HG02981 (cell line): ENCODE data around the gene HSD11B1.
"Not testable (repeated sequence)": the region's sequence is repeated elsewhere in the genome, so short reads cannot be mapped to it uniquely, and the experiment has no call there.

Experiments
- ATAC-seq: cut with Tn5 transposase; IDR thresholded peaks from one replicate; pipeline ENCODE4 v1.9.1; 2021; ENCODE audit warnings: mild to moderate bottlenecking, moderate library complexity; ENCODE audit not compliant: unreplicated experiment

Gene HSD11B1

DNA sequence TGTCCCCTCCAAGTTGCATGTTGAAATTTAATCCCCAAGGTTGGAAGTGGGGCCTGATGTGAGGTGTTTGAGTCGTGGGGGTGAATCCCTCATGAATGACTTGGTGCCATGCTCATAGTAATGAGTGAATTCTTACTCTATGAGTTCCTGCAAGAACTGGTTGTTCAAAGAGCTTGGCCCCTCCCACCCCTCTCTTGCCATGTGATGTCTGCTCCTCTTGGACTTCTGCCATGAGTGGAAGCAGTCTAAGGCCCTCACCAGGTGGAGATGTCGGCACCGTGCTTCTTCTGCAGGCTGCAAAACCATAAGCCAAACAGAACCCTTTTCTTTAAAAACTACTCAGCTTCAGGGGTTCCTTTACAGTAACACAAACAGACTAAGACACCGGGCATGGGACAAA, 15.2 kb upstream of the HSD11B1 start:
- ATAC-seq = no peak

DNA sequence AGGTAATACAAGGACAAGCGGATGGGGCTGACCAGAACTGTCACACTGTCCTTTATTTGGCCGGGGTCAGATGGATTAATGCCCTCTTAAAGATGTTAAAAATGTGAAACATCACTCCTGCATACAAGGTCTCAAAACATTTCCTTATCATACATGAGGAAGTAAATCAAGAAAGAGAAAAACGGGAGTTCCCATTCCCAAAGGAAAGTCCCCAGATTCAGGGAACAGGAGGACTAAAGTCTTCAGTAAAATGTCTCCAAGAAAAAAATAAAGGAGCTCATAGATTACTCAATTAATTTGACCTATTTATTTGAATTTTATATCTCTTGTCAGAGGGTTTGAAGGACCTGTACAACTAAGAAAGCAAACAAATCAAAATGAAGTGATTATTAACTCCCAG, 13.4 kb upstream of the HSD11B1 start:
- ATAC-seq = no peak

DNA sequence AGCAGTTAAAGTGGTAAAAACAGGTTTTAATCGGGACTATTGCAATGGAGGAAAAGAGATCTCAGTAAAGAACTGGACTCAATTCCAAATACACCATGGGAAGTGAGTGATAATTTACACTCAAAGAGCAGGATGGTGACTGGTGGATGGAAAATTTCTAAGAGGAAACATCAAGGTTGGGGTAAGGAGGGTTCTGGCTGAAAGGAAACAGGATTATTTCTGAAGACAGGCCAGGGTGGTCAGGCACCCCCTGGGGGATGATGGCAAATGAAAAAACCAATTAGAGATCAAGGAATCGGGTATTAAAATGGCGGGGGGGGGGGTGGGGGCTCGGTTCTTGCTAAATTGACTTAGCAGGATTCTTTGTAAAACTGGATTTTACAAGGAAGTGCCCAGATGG, 12.3 kb upstream of the HSD11B1 start:
- ATAC-seq = no peak

DNA sequence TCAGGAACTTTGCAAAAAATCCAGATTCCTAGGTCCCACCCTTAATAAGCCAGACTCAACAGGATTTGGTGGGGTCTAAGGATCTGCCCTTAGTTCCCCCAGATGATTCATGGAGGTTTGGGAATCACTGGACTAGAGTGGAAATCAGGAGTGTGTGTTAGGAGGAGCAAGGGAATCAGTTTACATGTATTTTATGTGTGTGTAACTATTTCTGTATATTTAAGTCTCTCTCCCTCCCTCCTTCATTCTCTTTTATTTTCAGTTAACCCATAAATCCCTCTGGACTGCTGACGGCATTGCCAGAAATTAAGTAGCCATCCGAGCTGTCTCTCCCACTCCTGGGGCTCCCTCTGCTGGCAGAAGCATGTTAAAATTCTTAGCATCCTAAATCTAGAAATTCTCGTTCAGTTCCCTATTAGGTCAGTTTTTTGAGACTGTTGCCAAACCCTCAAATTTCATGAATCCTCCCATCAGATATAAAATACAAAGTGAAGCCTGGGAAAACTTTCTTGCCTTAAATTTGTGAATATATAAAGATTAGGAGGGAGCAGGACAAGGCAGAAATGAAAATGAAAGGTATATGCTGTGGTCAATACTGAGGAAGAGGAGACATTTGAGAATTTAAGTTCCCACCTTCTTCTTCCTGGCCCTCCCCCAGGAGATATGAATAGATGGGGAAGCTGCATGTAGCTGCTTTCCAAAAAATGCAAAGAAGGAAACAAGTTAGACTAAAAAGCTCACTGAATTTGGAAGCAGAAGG, 11.7 kb upstream of the HSD11B1 start:
- peak; percentile 77 for ATAC-seq

DNA sequence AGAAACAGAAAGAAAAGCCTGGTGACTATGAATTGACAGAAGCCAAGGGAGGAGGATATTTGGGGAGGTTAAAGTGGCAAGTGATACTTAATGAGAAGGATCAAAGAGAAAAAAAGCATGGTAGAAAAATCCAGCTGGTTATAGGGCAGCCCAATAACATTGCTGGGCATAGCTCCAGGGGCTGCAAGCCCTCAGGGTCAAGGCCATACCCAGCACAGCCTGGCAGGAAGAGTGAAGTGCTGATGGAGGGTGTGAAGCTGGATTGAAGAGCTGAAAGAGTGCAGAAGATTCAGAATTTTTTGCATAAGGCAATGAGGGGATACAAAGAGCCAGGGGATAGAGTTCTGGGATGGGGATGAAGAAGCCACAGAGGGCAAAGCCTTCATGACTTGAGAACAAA, 8.0 kb upstream of the HSD11B1 start:
- no peak for ATAC-seq

DNA sequence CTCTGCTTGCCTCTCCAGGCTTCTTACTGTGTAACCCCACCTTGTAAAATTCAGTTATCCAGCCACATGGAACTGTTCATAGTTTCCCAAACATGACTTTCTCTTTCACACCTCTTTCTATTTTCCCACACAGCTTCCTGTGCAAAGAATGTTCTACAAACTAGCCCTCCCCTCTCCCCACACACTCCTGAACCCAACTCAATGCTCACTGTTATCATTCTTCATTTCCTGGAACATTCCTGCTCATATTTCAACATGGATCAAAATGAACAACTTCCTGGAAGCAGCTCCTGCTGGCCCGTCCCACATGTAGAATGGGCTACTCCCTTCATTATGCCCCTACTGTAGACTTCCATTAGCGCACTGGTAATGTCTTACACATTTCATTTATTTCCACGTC, 7.5 kb upstream of the HSD11B1 start:
- no peak for ATAC-seq

DNA sequence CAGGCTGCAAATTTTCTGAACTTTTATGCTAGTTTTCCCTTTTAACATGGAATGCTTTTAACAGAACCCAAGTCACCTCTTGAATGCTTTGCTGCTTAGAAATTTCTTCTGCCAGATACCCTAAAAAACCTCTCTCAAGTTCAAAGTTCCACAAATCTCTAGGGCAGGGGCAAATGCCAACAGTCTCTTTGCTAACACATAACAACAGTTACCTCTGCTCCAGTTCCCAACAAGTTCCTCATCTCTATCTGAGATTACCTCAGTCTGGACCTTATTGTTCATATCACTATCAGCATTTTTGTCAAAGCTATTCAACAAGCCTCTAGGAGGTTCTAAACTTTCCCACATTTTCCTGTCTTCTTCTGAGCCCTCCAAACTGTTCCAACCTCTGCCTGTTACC, 4.0 kb upstream of the HSD11B1 start:
- not testable (repeated sequence) for ATAC-seq

DNA sequence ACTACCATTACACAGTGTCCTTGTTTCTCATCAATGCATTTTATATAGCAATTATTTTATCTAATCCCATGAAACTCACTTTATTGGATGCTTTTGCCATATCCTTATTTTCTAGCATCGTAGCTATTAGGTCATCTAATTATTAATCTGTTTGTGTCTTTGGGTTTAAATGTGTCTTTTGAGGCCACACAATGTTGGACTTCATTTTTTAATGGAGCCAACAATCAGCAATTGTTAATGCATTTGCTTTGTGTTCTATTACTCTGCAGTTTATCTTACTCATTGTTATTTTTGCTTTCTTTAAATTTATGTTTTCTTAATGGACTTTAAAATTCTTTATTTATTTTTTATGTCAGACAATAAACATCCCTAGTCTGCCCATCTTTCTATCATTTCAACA, 1.8 kb upstream of the HSD11B1 start:
- ATAC-seq = no peak

DNA sequence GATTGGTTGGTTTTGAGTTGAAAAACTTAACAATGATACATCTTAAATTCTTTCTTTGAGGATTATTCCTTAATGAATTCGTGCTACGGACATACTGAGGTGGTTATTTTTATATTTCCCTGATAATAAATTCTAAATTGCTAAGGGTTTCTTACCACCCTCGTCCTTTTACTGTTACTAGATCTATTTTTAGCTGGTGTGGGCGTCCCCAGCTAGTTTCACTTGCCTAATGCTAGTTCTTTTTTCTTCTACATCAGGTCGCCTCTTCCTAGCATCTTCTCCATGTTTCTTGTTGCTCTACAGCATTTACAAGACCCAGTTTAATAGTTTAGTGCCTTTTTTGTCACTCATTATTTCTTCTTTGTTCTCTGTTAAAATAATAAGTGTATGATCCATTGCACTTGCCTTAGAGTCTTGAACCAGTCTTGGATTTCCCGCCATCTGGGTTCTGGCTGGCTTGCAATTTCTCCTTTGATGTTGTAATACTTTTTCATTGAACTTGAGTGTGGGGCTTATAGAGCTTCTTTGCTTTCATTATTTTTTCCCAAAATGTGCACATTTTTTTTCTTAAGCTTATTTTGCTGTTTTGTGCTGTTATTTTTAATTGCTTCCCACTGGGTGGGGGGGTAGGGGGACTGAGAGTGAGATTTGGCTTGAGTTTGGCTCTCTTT, 677 bp upstream of the HSD11B1 start:
- ATAC-seq = no peak

DNA sequence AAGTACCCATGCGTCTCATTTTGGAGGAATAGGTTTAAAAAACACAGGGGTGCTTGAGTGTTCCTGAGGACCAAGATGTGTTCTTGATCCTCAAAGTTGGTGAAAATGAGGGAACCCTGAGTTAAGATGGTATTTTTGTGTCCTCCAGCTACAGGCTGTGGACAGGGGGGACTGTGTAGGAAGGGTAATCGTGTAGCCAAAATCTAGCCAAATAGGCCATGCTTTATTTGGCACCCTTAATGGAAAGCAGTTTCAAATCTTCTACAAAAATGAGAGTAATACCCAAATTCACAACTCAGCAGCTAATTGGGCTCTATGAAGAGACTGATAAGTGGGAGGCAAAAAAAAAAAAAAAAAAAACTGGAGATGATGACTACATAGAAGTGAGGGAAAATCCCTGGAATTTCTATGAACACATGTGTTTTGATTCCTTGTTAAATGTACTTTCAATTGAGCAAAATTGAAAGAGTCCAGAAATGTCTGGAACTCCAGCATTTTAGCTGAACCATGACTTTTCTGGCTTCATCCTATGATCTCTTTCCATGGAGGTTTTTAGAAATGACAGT, 470 bp downstream of the HSD11B1 start:
- no peak for ATAC-seq

DNA sequence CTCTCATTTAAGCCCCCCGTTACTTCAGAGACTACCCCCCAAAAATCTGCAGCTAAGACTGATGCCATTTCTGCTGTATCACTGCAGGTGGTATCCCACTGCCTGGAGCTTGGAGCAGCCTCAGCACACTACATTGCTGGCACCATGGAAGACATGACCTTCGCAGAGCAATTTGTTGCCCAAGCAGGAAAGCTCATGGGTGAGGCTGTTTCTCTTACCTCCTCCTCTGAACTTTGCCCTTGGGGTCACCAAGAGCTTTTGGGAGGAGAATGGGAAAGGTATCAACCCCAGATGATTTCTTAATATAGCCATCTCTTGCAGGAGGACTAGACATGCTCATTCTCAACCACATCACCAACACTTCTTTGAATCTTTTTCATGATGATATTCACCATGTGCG, 2.0 kb downstream of the HSD11B1 start:
- ATAC-seq = no peak

DNA sequence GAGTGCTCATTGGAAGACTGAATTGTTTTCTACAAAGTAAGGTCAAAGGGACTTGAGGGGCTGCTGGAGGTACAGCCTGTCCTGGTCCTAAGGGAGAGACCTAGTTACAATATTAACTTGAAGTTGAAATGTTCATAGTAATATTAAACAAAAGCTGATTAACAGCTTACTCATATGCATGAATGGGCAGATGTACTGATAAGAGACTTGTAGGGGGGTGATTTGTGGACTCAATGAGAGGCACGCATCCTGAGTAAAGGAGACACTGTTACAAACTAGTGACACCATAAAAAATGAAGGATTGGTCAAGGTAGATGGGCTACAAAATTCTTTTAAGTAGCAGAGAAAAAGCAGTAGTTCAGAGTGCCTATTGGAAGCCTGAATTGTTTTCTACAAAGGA, 2.7 kb downstream of the HSD11B1 start:
- no peak for ATAC-seq

DNA sequence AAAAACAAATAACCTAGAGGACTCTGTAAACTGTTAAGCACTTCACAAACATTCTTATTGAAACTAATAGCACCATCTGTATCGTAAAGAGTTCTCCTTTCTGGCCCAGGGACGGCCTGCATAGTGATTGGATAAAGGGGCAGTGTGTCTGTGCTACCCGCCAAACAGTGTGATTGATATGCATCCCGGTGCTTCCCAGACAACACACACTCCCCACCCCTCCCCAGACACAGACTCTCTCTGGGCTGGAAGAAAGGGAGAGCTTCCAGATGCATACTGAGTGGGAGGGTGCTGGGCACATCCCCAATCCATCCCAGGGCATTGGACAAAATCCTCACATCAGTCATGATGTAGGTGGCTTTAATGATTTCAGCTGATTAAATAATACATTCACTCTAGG, 3.7 kb downstream of the HSD11B1 start:
- no peak for ATAC-seq

DNA sequence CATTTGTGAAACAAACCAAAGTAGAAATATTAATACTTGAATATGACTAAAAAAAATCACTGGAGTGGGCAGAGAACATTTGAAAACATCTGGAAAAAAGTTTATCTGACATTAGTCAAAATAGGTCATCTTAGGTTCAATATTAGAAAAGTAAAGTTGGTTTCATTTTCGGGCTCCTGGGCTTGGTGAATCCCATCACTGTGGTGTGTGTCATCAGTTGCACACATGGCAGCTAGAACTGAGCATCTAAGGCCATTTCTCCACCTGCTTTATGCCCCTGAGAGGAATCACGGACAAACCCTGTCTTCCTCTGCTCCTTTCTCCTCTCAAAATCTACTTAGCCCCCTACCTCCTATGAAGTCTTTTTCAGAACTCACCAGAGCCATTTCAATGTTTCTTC, 5.4 kb downstream of the HSD11B1 start:
- no peak for ATAC-seq

DNA sequence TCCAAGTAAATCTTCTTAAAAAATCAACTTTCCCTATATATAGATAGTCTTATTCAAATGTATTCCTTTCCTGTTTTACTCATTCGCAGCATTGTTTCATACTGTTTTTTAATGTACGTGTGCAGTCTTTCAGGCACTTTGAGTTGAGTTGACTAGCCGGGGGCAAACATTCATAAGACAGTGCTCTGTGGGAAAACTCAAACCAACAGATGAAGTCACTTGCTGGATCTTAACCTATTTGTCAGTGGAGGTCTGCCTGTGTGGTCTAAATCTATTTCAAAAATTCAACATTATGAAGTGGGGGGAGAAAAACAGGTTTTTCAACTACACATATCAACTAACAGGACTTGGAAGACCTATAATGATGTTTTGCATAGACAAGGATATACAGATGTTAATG, 6.2 kb downstream of the HSD11B1 start:
- ATAC-seq = no peak

DNA sequence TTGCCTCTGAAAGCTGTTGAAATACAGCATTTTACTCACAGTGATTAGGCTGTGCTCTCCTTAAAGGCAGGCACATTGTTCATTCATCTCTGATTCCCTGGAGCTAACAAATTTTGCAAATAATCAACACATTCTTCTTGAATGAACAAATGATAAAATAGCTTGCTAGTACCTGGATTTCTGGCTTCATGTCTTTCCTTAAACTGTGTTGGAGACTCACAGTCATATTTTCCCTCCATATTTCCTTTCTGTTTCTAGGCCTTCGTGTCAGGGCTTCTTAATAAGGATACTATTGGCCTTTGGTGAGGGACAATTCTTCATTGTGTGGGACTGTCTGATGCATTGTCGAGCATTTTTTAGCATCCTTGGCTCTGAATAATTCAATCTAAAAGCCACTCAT, 9.7 kb downstream of the HSD11B1 start:
- ATAC-seq = no peak

DNA sequence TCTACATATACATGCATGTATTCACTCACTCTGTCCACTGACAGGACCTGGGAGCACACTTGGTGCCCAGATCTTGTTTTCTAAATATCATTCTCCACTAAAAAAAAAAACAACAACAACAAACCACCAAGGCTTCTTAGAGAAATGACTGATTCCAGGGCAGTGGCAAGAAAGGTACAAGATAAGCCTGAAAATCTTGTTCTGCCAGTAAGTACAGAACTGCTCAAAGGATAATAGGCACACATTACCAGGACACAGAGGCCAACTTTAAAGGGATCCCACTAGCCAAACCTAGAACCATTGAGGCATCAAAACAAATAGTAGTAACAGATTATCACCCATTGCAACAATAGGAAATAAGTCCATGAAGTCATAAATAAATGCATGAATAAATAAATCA, 10.7 kb downstream of the HSD11B1 start:
- ATAC-seq = no peak

DNA sequence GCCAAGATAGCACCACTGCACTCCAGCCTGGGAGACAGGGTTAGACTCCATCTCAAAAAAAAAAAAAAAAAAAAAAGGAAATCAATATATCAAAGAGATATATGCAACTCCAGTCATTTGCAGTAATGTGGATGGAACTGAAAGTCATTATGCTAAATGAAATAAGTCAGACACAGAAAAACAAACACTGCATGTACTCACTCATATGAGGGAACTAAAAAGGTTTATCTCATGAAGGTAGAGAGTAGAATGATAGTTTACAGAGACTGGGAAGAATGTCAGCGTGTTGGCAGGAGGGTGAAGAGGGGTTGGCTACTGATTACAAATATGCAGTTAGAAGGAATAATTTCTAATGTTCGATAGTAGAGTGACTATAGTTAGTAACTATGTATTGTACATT, 13.2 kb downstream of the HSD11B1 start:
- ATAC-seq = no peak

DNA sequence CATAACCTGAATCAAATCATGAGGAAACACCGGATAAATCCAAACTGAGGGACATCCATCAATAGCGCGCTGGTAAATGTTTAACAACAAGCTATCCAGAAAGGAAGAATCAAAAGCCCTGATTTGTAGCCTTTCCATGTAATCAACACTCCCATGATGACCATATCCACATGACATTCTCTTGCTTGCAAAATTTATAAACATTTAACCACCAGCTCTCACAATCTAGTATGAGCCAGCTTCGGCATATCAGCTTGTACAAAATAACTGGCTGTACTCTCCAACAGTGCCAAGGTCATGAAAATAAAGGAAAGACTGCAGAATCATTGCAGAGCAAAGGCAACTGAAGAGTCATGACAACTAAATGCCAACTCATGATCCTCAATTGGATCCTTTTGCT, 15.7 kb downstream of the HSD11B1 start:
- no peak for ATAC-seq

DNA sequence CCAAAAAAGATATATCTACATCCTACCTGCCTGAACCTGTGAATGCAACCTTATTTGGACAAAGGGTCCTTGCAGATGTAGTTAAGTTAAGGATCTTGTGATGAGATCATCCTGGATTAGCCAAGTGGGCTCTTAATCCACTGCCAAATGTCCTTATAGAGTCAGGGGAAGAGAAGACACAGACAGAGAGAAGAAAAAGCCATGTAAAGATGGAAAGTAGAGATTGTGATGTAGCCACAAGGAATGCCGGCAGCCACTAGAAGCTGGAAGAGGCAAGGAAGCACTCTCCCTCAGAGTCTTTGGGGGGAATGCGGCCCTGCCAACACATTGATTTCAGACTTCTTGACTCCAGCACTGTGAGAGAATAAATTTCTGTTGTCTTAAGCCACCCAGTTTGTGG, 16.2 kb downstream of the HSD11B1 start:
- no peak for ATAC-seq

DNA sequence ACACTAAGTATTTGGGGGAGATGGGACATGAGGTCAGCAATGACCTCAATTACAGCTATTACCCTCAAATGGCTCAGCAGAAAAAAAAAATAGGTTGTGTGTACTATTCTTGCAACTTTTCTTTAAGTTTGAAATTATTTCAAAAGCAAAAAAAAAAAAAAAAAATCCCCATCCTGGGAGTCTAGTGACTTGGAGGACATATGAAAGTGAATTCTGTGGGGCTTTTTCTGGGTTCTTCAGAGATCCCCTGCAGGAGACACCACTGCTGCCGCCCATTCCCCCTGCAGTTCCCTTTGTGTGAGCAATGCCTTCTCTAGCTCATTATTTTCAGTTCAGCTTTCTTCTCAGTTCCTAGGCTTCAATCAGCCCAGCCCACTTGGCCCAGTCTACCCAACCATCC, 16.7 kb downstream of the HSD11B1 start:
- ATAC-seq = no peak

DNA sequence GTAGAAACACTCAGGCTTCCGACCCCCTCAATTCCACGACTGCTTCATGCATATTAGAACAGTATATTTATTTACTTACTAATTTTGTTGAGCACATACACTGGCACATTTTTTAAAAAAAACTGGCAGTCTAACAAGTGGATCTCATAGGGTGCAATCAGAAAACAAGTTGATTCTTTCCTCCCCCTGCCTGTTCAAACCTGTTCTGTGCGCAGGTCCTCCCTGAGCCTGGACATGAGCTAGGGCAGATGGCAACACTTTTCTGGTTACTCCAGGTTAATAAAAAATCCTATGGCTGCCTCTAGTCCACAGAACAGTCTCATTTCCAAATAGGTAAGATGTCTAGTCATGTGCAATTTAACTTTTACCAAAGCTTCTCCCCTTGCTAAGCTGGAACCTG, 18.6 kb downstream of the HSD11B1 start:
- no peak for ATAC-seq
